ENCODE results near the gene RPS19.

The RPS19 gene

DNA sequence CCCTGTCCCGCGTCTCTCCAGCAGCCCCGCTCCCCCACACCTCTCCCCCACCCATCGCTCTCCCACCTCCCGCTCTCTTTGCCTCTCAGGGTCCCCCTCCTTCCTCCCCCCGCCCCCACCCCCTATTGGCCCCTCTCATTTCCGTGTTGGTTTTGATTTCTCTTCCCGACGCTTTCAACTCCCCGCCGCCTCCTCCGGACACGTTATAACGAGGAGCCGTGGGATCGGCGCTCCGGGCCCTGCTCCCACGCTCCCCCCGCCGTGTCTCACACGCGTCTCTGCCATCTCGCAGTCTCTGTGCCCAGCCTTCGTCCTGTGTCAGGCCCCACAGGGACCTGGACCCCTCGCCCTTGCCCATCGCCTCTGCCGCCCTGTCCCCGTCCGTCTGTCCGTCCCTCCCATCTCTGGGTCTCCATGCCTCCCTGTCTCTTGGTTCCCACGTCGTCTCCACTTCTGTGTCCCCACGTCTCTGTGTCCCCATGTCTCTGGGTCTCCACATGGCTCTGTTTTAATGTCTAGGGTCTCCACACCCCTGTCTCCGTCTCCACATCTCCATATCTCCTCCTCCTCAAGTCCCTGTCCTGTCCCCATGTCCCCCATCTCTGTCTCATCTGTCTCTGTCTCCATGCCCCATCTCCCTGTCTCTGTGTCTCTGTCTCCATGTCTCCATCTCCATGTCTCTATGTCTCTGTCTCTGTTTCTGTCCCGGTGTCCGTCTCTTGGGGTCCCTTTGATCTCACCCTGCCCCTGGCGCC lies 55.1 kb downstream of the RPS19 start:
- DNase-seq (ENCODE audit: low read depth), result no peak

DNA sequence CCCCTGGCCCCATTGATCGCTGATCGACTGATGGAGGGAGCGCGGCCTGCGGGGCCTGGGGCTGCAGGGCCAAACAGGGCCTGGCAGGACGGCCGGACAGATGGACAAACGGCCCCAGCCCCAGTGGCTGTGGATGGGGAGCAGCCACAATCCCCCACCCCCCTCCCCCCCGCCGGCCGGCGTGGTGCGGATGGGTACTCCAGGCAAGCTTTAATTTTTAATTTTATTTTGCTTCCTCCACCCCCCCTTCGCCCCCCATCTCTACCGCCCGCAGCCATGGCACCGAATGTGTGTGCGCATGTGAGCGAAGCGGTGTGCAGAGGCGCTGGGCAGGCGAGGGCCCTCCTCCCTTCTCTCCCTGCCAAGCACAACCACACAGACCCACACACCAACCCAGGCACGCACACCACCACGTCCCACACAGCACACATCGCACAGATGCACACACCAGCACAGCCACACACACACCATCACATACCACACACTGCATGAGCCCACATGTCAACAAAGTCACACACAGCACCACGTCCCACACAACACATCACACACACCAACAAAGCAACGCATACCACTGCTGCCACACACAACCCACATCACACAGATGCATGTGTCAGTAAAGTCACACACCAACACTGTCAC lies 55.8 kb downstream of the RPS19 start:
- DNase-seq (ENCODE audit: low read depth), result no peak

DNA sequence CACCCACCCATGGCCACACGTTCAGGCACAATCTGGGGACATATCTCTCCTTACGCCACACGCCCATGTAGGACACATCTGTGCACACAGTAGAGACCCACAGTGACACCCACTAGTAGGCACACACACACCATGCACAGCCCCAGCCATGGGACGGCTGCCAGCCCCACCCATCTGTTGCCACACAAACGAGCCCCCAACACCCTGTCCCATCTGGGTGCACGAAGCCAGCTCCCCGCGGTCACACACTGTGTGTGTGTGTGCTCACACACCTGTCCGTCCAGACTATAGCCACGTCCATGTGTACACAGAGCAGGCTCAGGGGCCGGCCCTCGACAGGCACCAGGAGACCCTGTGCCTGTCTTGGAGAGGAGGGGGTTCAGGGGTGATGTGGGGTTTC lies 57.6 kb downstream of the RPS19 start:
- DNase-seq (ENCODE audit: low read depth), result no peak

DNA sequence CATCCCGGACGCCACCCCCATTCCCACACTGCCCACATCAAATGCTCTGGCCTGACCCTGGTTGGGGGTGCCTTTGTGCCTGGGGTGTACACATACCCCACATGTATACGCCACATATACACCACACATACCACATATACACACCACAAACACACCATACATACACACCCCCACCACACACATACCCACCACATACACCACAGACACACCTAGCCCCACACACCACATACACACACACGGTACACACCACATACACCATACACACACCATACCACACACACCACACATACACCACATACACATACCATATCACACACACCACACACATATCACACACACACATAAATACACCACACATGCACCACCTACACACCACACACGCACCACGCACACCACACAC lies 58.0 kb downstream of the RPS19 start:
- DNase-seq (ENCODE audit: low read depth), result no peak

DNA sequence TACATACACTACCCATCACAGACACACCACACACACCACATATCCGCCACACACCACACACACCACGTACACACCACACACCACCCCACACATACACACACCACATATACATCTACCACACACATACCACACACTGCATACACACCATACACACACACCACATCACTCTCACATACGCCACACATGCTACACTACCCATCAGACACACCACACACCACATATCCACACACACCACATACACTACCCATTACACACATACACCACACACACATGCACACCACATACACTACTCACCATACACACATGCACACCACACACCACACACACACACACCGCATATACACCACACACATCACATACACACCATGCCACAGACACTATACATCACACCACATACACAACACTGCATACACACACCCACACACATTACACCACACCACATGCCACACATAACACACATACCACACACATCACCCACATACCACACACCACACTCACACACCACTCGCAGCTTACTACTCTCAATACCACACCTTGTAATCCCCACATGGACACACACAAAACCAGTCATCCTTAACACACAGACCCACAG lies 58.7 kb downstream of the RPS19 start:
- no peak for DNase-seq (ENCODE audit: low read depth)

DNA sequence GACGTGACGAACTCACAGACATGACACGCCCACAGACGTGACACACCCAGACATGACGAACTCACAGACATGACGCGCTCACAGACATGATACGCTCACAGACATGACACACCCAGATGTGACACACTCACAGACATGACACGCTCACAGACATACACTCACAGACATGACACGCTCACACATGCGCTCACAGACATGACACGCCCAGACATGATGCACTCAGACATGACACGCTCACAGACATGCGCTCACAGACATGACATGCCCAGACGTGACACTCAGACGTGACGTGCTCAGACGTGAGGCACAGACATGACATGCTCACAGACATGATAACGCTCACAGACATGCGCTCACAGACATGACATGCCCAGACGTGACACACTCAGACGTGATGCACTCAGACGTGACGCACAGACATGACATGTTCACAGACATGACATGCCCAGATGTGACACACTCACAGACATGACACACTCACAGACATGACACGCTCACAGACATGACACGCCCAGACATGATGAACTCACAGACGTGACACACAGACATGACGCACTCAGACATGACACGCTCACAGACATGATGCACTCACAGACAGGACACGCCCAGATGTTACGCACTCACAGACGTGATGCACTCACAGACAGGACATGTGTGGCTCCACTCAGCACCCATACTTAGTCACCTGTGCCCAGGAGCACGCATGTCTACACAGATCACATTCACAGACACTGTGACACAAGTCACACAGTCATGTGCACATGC lies 60.1 kb downstream of the RPS19 start:
- no peak for DNase-seq (ENCODE audit: low read depth)

DNA sequence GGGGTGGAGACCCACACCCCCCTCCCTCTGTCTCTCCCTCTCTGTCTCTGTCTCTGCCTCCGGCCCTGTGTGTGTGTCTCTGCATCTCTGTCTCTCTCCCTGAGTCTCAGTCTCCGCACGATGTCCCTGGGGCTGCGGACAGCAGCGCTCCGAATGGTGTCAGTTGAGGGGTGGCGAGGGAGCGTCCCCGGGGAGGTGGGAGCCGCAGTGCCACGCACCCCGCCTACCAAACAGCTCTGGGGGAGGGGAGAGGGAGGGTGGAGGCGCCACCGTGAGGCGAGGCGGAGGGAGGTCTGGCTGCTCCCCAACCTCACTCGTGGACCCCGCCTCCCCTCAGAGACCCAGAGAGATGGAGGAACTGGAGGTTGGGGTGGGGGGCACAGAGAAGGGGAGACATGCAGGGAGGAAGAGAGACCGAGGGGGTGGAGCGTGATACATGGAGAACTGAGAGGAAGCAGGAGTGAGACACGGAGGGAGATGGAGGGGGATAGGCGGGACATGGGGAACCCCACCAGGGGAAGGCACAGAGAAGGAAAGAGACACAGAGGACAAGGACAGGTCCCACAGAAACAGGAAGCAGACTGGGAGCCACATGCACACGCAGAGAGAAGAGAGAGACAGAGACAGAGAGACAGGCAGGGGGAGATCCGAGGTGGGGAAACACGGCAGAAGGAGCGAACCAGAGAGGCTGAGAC lies 61.0 kb downstream of the RPS19 start:
- no peak for DNase-seq (ENCODE audit: low read depth)

DNA sequence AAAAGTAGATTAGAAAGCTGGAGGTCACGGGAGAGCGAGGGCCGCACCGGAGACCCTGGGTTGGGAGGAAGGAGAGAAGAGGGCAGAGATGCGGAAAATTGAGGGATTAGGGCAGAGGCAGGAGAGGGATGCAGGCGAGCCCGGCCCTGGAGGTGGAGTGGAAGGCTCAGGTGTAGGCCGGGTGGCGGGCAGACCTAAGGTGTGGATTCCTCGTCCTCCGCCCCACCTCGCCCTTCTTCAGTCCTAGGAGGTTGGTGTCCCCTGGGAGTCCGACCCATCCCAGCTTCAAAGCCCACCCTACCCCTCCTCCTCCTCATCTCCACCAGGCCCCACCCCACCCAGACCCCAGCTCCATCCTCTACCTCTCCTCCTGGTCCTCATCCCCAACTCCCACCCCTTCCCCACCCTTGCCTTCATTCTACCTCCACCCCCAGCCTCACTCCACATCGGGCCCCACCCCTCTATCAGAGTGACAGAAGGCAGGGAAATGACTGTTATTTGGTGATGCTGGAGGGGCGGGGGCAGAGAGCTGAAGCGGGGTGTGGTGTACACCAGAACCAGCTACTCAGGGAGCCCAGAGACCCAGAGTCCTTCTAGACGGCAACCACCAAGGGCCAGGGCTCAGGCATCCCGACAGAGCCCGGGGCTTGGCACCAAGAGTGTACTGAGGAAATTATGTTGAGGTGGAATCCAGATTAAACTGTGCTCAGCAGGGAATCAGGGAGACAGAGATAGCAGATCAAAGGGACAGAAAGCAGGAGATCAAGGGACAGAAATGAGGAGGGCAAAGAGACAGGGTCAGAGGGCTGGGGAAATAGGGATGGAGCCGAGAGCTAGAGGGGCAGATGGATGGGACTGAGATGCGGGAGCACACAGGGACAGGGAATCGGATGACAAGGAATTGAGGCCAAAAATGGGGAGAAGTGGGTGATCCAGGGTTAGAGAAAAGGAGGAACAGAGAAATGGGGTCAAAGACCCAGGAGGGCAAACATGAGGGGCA lies 61.8 kb downstream of the RPS19 start:
- DNase-seq (ENCODE audit: low read depth), result no peak
